ELR (cell line): ENCODE measurements around the gene NDUFB11.
A peak's percentile ranks its signal among the peaks of the same experiment; 100 is the strongest.

ENCODE experiments used
- DNase-seq: peaks from one replicate; pipeline ENCODE4 v3.0.0-alpha.2; 2015; ENCODE audit warnings: low read depth

The NDUFB11 gene

GRCh38 chrX:47174846-47175587, 30.5 kb upstream of the NDUFB11 start:
- DNase-seq, result no peak

GRCh38 chrX:47174376-47174775, 29.9 kb upstream of the NDUFB11 start:
- no peak for DNase-seq

GRCh38 chrX:47172971-47173792, 28.7 kb upstream of the NDUFB11 start:
- DNase-seq, result no peak

- no peak for DNase-seq
Measured at GRCh38 chrX:47172549-47172948, 28.0 kb upstream of the NDUFB11 start.

- DNase-seq, result no peak
Measured at GRCh38 chrX:47171996-47172395, 27.5 kb upstream of the NDUFB11 start.

GRCh38 chrX:47170861-47171692, 26.6 kb upstream of the NDUFB11 start:
- DNase-seq, result no peak

- no peak for DNase-seq
Measured at GRCh38 chrX:47169726-47170515, 25.4 kb upstream of the NDUFB11 start.

- DNase-seq, result no peak
Measured at GRCh38 chrX:47169273-47169672, 24.8 kb upstream of the NDUFB11 start.

- DNase-seq, result no peak
Measured at GRCh38 chrX:47168495-47169073, 24.1 kb upstream of the NDUFB11 start.

- DNase-seq, result no peak
Measured at GRCh38 chrX:47166126-47166525, 21.6 kb upstream of the NDUFB11 start.

- no peak for DNase-seq
Measured at GRCh38 chrX:47164420-47164819, 19.9 kb upstream of the NDUFB11 start.

- DNase-seq, result no peak
Measured at GRCh38 chrX:47162927-47163583, 18.6 kb upstream of the NDUFB11 start.

GRCh38 chrX:47160781-47161180, 16.3 kb upstream of the NDUFB11 start:
- no peak for DNase-seq

GRCh38 chrX:47158781-47159180, 14.3 kb upstream of the NDUFB11 start:
- no peak for DNase-seq

GRCh38 chrX:47158131-47158530, 13.6 kb upstream of the NDUFB11 start:
- no peak for DNase-seq

- no peak for DNase-seq
Measured at GRCh38 chrX:47156611-47157520, 12.4 kb upstream of the NDUFB11 start.

GRCh38 chrX:47151435-47151834, 6.9 kb upstream of the NDUFB11 start:
- no peak for DNase-seq

GRCh38 chrX:47148946-47149345, 4.4 kb upstream of the NDUFB11 start:
- DNase-seq, result peak; percentile 23

- DNase-seq, result no peak
Measured at GRCh38 chrX:47146936-47147859, 2.7 kb upstream of the NDUFB11 start.
